ENCODE measurements around the gene KRT73. TPM values are rescaled to one million over a fixed set of nuclear protein-coding genes. Genes with fewer than 3 reads are reported as not detected.
A peak's percentile ranks its signal among the peaks of the same experiment; 100 is the strongest.

The KRT73 gene
- total RNA-seq, 2 donors from 2014 or later: 0.36 to 1.3 TPM

DNA sequence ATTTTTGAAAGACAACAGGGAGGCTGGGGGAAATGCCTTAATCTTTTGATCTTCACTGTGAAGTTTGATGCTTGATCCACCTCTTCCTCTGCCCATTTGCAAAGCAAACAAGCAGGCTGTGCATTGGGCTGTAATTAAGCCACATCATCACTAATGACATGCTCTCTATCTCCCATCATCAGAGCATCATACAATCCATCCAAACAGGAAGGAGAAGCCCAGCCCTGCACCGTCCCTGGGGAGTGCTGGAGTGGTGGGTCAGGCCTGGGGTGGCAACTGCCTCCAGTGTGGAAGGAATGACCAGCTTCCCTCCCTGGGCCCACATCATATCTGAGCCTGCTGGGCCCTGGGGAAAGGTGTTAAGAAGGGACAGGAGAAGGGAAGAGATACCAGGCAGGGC is 37.9 kb downstream of the KRT73 start:
- H3K4me1 Mint-ChIP-seq (ENCODE audit: low read depth): peaks cover 20% of the 10 kb centered on the region
- no peaks in the 10 kb centered on the region for H3K36me3 Mint-ChIP-seq (ENCODE audit: insufficient read depth in 2 of 2)
- no peaks in the 10 kb centered on the region for H3K9me3 Mint-ChIP-seq
- no peaks in the 10 kb centered on the region for H3K27me3 Mint-ChIP-seq (ENCODE audit: low read depth)
- ATAC-seq (replicated peaks in 1 of 2) (no peak), DNase-seq (no peak)
- H3K4me3 Mint-ChIP-seq: no peak overlapping the region
- H3K27ac Mint-ChIP-seq: no peak overlapping the region

DNA sequence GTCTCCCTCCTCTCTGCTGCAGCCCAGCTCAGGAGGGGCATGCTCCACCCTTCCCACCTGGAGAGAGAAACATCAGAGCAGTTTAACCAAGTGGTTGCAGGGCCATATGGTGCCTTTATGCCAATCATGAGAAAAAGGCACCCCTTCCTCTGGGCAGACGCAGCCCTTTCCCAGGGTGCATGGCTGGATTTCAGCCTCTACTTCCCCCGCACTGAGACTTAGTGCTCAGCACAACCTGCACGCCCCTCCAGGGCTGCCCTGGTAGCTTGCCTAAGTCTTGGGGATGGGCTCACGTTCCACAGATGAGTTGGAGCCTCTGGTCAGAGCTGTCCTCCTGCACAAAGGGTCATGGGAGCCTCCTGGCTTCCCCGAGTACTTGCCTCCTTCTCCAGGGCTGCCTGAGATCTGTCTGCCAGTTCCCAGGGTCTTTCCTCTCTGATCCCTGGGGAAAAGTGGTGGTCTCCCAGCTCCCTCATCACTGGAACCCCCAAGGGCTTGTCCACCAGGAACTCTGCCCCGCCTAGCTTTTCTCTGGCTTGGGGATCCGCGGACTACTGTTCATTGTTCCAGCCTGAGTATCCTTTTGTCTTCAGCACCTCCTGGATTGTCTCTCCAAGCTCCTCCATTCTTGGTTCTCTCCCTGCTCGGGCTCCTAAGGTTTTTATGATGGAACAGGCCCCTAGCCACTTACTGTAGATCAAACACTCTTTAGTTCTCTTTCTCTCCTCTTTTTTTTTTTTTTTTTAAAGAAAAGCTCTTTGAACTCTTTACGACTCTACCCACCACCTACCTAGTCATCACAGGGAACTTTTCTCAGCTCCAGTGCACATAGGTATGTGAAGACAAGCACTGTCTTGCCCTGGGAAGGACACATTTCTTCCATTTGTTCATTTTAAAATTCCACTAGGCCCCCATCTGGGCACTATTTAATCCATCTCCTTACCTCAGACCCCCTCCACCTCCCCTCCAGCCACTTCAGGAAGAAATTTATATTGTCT is 38.6 kb downstream of the KRT73 start:
- no peak overlapping the region for H3K4me3 Mint-ChIP-seq
- H3K27me3 Mint-ChIP-seq (ENCODE audit: low read depth): no peaks in the 10 kb centered on the region
- H3K4me1 Mint-ChIP-seq (ENCODE audit: low read depth): peaks cover 14% of the 10 kb centered on the region
- H3K27ac Mint-ChIP-seq: no peak overlapping the region
- no peaks in the 10 kb centered on the region for H3K36me3 Mint-ChIP-seq (ENCODE audit: insufficient read depth in 2 of 2)
- DNase-seq (no peak), ATAC-seq (replicated peaks in 1 of 2) (no peak)
- no peaks in the 10 kb centered on the region for H3K9me3 Mint-ChIP-seq

DNA sequence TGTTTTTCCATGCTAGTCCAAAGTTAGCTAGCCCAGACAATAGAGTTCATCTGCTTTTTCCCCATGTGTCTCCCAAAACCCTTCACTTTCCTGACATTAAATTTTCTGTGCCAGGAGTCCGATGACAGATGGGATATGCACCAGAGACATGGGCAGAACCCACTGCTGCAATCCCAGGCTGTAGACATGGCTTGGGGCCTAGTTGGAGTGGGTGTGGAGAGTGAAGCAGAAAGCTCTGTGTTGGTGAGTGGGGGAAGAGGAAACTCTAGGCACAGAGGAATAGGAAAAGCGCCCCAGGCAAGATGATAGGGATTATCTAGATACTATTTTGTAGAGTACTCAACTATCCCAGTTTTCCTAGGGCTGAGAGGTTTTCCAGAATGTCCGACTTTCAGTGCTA is 39.9 kb downstream of the KRT73 start:
- ATAC-seq (replicated peaks in 1 of 2) (no peak), DNase-seq (no peak)
- Mint-ChIP-seq H3K27ac (no peak overlapping the region), H3K9me3 (no peaks in the 10 kb centered on the region), H3K36me3 (ENCODE audit: insufficient read depth in 2 of 2) (no peaks in the 10 kb centered on the region), H3K4me3 (no peak overlapping the region), H3K27me3 (ENCODE audit: low read depth) (no peaks in the 10 kb centered on the region), H3K4me1 (ENCODE audit: low read depth) (peaks cover 8% of the 10 kb centered on the region)

DNA sequence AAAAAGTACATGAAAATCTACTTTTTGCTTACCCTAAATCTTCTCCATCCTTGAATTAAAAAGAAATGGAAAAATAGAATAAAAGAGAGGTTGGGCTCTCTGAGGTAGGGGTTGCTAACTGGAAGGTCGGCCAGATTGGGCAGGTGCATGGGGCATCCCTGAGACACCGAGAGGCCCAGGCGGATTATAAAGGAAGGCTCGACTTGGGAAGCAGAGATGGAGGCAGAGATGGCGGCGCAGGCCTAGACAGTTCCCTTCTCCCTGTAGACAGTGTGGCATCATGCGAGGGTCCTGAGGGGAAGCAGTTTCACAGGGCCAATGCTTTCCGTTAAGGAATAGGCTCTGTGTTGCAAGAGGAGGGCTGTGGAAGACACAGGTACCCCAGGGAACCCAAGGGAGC is 41.0 kb downstream of the KRT73 start:
- Mint-ChIP-seq H3K9me3 (no peaks in the 10 kb centered on the region), H3K36me3 (ENCODE audit: insufficient read depth in 2 of 2) (no peaks in the 10 kb centered on the region), H3K4me3 (no peak overlapping the region), H3K27ac (no peak overlapping the region), H3K4me1 (ENCODE audit: low read depth) (peaks cover 10% of the 10 kb centered on the region), H3K27me3 (ENCODE audit: low read depth) (no peaks in the 10 kb centered on the region)
- no peak for ATAC-seq (replicated peaks in 1 of 2)
- DNase-seq: no peak

DNA sequence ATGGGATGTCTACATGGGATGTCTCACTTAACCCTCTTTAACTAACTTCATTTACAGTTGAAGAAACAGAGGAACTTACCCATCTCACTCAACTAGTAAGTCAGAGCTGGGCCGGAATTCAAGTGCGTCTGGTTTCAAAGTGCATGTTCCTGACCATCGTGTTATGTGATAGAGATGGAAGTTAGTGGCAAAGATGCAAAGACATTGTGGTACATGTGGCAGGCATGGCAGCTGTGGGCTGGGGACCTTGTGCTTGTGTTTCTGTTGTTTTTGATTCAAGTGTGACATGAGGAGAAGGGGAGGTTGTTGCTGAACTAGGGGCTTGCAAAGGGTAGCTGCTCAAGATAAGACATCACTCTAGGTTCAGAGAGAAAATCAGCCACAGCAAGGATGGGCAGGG is 42.4 kb downstream of the KRT73 start:
- Mint-ChIP-seq H3K4me3 (no peak overlapping the region), H3K9me3 (no peaks in the 10 kb centered on the region), H3K4me1 (ENCODE audit: low read depth) (peaks cover 12% of the 10 kb centered on the region), H3K27ac (no peak overlapping the region), H3K36me3 (ENCODE audit: insufficient read depth in 2 of 2) (no peaks in the 10 kb centered on the region), H3K27me3 (ENCODE audit: low read depth) (no peaks in the 10 kb centered on the region)
- no peak for ATAC-seq (replicated peaks in 1 of 2)
- no peak for DNase-seq

DNA sequence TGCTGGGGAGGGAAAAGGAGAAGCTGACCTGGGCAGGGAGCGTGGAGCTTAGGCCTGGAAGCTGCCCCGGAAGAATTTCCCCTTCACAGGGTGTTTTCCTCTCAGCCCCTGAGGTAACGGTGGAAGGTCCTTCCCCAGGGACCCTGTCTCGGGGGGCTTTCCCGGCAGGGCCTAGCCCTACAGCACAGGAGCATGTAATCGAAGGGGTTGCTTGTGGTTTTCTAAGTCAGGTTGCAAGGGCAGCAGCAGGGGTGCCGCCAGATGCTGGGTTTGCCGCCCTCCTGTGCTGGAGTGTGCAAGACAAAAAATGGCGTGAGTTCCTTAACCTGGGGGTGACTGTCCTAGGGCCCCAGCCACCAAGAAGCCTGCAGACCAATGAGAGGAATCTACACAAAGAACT is 43.1 kb downstream of the KRT73 start:
- no peaks in the 10 kb centered on the region for H3K36me3 Mint-ChIP-seq (ENCODE audit: insufficient read depth in 2 of 2)
- DNase-seq (no peak), ATAC-seq (replicated peaks in 1 of 2) (no peak)

DNA sequence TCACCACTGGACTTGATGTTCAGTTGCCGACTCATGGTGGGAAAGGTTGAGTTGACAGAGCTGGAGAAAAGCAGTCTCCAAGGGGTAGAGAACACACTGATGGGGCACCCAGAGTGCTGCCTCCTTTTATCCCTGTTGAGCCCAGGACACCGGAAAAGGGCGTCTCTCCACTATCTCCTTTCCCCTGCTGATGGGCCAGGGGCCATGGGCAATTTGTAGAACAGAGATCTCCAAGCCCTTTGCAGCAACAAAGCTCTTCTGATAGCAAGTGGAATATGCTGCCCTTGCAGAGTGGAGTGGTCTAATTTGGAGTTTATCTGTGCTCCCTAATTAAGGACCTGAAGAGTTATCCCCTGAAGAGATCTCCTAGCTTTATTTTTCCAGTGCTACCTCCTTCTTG is 44.6 kb downstream of the KRT73 start, which contains the start of gene KRT74:
Gene KRT74 (minus strand): TSS at position 101 of the 400 bp plus-strand sequence. CDS start 66 bp downstream, at position 35.
- H3K4me3 Mint-ChIP-seq: no peak within 1 kb of the TSS
- no peaks in the 10 kb centered on the region for H3K27me3 Mint-ChIP-seq (ENCODE audit: low read depth)
- no peak within 1 kb of the TSS for H3K27ac Mint-ChIP-seq
- ATAC-seq (replicated peaks in 1 of 2): no peak
- DNase-seq: no peak
- no peaks in the 10 kb centered on the region for H3K9me3 Mint-ChIP-seq
- no peaks in the 10 kb centered on the region for H3K36me3 Mint-ChIP-seq (ENCODE audit: insufficient read depth in 2 of 2)
- H3K4me1 Mint-ChIP-seq (ENCODE audit: low read depth): peaks cover 4% of the 10 kb centered on the region

More for the DNA sequence above, 43.1 kb downstream of the KRT73 start:
- no peaks in the 10 kb centered on the region for H3K9me3 Mint-ChIP-seq
- H3K27me3 Mint-ChIP-seq (ENCODE audit: low read depth): no peaks in the 10 kb centered on the region
- H3K4me3 Mint-ChIP-seq: no peak overlapping the region
- peaks cover 5% of the 10 kb centered on the region for H3K4me1 Mint-ChIP-seq (ENCODE audit: low read depth)
- H3K27ac Mint-ChIP-seq: no peak overlapping the region

DNA sequence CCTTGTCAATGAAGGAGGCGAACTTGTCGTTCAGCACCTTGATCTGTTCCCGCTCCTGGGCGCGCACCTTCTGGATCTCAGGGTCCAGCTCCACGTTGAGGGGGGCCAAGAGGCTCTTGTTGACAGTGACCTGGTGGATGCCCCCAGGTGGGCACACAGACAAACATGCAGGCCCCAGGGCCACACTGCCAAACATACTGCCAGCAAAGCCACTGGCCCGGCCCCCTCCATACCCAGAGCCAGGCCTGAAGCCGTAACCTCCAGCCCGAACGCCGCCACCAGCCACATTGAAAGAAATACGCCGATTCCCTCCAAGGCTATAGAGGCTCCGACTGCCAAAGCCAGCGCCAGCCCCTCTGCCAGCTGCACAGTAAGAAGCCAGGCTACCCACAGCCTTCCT is 45.1 kb downstream of the KRT73 start:
- Mint-ChIP-seq H3K27me3 (ENCODE audit: low read depth) (no peaks in the 10 kb centered on the region), H3K4me3 (no peak overlapping the region), H3K4me1 (ENCODE audit: low read depth) (peaks cover 4% of the 10 kb centered on the region), H3K36me3 (ENCODE audit: insufficient read depth in 2 of 2) (no peaks in the 10 kb centered on the region), H3K9me3 (no peaks in the 10 kb centered on the region), H3K27ac (no peak overlapping the region)
- no peak for DNase-seq
- no peak for ATAC-seq (replicated peaks in 1 of 2)

DNA sequence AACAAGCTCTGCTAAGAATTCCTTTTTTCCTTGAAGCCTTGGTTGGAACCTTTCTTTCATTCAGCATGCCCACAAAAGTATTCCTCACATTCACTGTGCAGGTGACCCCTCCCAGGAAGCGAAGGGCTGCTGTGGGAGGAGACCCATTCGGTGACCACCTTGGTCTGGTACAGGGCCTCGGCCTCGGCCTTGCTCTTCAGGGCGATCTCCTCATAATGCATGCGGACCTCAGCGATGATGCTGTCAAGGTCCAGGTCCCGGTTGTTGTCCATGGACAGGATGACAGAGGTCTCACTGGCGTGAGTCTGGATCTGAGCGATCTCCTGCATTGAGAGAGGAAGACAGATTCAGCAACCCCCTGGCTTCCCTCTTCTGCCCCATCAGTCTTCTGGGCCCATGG is 47.8 kb downstream of the KRT73 start:
- no peak overlapping the region for H3K4me3 Mint-ChIP-seq
- H3K36me3 Mint-ChIP-seq (ENCODE audit: insufficient read depth in 2 of 2): no peaks in the 10 kb centered on the region
- no peak overlapping the region for H3K27ac Mint-ChIP-seq
- DNase-seq (no peak), ATAC-seq (replicated peaks in 1 of 2) (no peak)
- H3K9me3 Mint-ChIP-seq: no peaks in the 10 kb centered on the region
- peaks cover 4% of the 10 kb centered on the region for H3K4me1 Mint-ChIP-seq (ENCODE audit: low read depth)
- peaks cover 9% of the 10 kb centered on the region for H3K27me3 Mint-ChIP-seq (ENCODE audit: low read depth)

DNA sequence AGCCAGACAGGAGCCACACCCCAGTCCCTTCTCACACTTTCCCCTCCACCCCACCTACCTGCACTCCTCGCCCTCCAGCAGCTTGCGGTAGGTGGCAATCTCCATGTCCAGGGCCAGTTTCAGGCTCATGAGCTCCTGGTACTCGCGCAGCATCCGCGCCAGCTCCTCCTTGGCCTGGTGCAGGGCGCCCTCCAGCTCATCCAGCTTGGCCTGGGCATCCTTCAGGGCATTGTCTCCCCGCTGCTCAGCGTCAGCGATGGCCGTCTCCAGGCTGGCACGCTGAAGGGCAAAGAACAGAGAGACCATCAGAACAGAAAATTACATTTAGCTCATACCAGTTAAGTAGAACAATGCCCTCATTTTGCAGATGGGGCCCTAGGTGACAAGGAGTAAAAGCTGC is 50.2 kb downstream of the KRT73 start:
- H3K9me3 Mint-ChIP-seq: no peaks in the 10 kb centered on the region
- peaks cover 4% of the 10 kb centered on the region for H3K4me1 Mint-ChIP-seq (ENCODE audit: low read depth)
- no peaks in the 10 kb centered on the region for H3K36me3 Mint-ChIP-seq (ENCODE audit: insufficient read depth in 2 of 2)
- ATAC-seq (replicated peaks in 1 of 2) (no peak), DNase-seq (no peak)
- H3K4me3 Mint-ChIP-seq: no peak overlapping the region
- H3K27ac Mint-ChIP-seq: no peak overlapping the region
- peaks cover 21% of the 10 kb centered on the region for H3K27me3 Mint-ChIP-seq (ENCODE audit: low read depth)

DNA sequence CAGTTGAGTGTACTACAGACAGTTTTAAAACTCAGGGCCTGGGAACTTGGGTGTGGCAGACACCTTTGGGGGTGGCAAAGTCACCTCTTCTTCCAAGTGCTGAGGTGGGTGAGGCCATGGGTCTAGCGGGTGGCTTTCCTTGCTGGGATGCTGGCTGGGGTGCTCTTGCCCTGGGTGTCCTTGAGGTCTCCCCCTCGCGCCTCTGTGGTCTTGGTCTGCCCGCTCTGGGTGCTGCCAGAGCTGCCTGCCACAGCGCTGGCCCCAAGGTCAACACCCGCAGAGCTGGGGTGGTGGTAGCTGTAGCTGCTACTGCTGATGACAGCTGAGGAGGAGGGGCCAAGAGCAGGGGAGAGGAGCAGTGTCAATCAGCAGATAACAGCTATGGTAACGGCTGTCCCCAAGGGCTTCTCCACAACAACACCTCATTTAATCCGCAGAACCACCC is 51.5 kb downstream of the KRT73 start:
- ATAC-seq (replicated peaks in 1 of 2) (peak in 1 of 2 donors; percentile 59), DNase-seq (peak in 1 of 2 donors; percentile 6)
- H3K27ac Mint-ChIP-seq: no peak overlapping the region
- H3K4me3 Mint-ChIP-seq: no peak overlapping the region
- H3K9me3 Mint-ChIP-seq: no peaks in the 10 kb centered on the region
- no peaks in the 10 kb centered on the region for H3K4me1 Mint-ChIP-seq (ENCODE audit: low read depth)
- peaks cover 21% of the 10 kb centered on the region for H3K27me3 Mint-ChIP-seq (ENCODE audit: low read depth)
- no peaks in the 10 kb centered on the region for H3K36me3 Mint-ChIP-seq (ENCODE audit: insufficient read depth in 2 of 2)

DNA sequence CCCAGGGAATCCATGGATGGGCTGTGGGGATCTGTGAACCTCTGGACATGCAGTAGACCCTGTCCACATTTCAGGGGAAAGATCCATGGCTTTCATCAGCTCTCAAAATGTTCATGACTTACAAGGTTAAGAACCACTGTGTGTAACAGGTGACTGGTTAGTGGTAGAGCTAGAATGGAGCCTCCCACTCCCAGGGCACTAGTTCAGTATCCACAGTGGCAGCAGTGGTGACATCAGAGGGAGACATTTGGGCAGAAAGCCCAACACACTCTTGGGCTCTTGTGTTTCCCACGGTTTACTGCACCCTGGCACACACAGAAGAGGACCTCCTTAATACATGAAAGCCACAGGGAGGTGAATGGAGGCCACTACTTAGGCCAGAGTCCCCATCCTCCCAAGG is 53.8 kb downstream of the KRT73 start:
- ATAC-seq (replicated peaks in 1 of 2) (no peak), DNase-seq (no peak)
- Mint-ChIP-seq H3K27ac (no peak overlapping the region), H3K4me1 (ENCODE audit: low read depth) (no peaks in the 10 kb centered on the region), H3K9me3 (no peaks in the 10 kb centered on the region), H3K4me3 (no peak overlapping the region), H3K36me3 (ENCODE audit: insufficient read depth in 2 of 2) (no peaks in the 10 kb centered on the region), H3K27me3 (ENCODE audit: low read depth) (peaks cover 21% of the 10 kb centered on the region)

DNA sequence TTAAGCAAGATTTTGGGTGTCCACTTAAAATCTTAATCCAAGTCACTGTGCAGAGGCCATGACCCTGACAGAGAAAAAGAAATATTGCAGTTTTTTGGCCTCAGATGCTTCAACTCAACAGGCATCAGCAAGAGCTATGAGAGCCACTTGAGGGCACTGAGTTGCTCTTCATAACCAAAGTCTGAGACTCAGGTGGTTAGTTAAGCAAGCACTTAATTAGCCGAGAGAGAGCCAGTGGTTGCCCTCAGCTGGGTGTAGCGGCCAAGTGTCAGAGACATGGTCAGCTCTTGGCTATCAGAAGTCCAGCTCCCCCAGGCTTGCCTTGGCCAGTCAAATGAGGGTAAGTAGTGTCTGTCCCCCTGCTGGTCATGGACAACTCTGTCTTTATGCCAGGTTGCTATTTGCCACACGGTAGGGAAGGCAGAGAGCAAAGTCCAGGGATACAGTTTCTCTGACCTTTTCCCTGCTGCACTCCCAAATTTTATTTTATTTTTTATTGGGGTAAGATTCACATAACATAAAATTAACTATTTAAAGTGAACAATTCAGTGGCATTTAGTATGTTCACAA is 56.4 kb downstream of the KRT73 start:
- Mint-ChIP-seq H3K36me3 (ENCODE audit: insufficient read depth in 2 of 2) (no peaks in the 10 kb centered on the region), H3K27me3 (ENCODE audit: low read depth) (peaks cover 13% of the 10 kb centered on the region), H3K4me1 (ENCODE audit: low read depth) (no peaks in the 10 kb centered on the region), H3K4me3 (no peak overlapping the region), H3K9me3 (no peaks in the 10 kb centered on the region), H3K27ac (no peak overlapping the region)
- no peak for ATAC-seq (replicated peaks in 1 of 2)
- DNase-seq: no peak
